GM15510 (cell line): ENCODE measurements around the gene CASK.

ENCODE experiments used
- POLR2A ChIP-seq: IDR thresholded peaks from 3 replicates; pipeline ENCODE4 v1.6.1; 2011; ENCODE audit warnings: borderline replicate concordance; ENCODE audit not compliant: insufficient read length; ENCODE audit errors: extremely low read depth

The CASK gene

GRCh38 chrX:41923211-41923977, at the start of gene CASK:
CASK (minus strand) TSS chrX:41923554; CDS start chrX:41922988, 566 bp downstream.
- peak; percentile 35 for TF ChIP-seq POLR2A

- TF ChIP-seq POLR2A, result no peak
Observed at GRCh38 chrX:41971346-41971745, 48.0 kb upstream of the CASK start.

- TF ChIP-seq POLR2A, result no peak
Observed at GRCh38 chrX:41970419-41970818, 47.1 kb upstream of the CASK start.

- TF ChIP-seq POLR2A, result no peak
Observed at GRCh38 chrX:41963348-41963747, 40.0 kb upstream of the CASK start.

- no peak for TF ChIP-seq POLR2A
Observed at GRCh38 chrX:41960142-41960541, 36.8 kb upstream of the CASK start.

GRCh38 chrX:41958861-41959260, 35.5 kb upstream of the CASK start:
- no peak for TF ChIP-seq POLR2A

GRCh38 chrX:41956027-41956426, 32.7 kb upstream of the CASK start:
- TF ChIP-seq POLR2A, result no peak

GRCh38 chrX:41952102-41952501, 28.7 kb upstream of the CASK start:
- no peak for TF ChIP-seq POLR2A

GRCh38 chrX:41946989-41947612, 23.7 kb upstream of the CASK start:
- TF ChIP-seq POLR2A, result no peak

- TF ChIP-seq POLR2A, result no peak
Observed at GRCh38 chrX:41946235-41946634, 22.9 kb upstream of the CASK start.

GRCh38 chrX:41935832-41936231, 12.5 kb upstream of the CASK start:
- TF ChIP-seq POLR2A, result no peak

- no peak for TF ChIP-seq POLR2A
Observed at GRCh38 chrX:41933546-41933945, 10.2 kb upstream of the CASK start.

- no peak for TF ChIP-seq POLR2A
Observed at GRCh38 chrX:41932885-41933284, 9.5 kb upstream of the CASK start.

- no peak for TF ChIP-seq POLR2A
Observed at GRCh38 chrX:41931591-41931990, 8.2 kb upstream of the CASK start.

- no peak for TF ChIP-seq POLR2A
Observed at GRCh38 chrX:41923978-41924683, 777 bp upstream of the CASK start.
